ENCODE measurements around the gene ADAMTSL4.
A peak's percentile ranks its signal among the peaks of the same experiment; 100 is the strongest.

ADAMTSL4 gene

GRCh38 chr1:150536836-150537731 lies 12.1 kb upstream of the ADAMTSL4 start:
- TF ChIP-seq CTCF (IDR thresholded peaks at IDR 0.05): no peak
- TF ChIP-seq ZFX (IDR thresholded peaks at IDR 0.05; ENCODE audit: borderline replicate concordance): no peak
- no peak overlapping the region for H3K27ac ChIP-seq

GRCh38 chr1:150537732-150538684 lies 11.2 kb upstream of the ADAMTSL4 start:
- no peak for TF ChIP-seq ZFX (IDR thresholded peaks at IDR 0.05; ENCODE audit: borderline replicate concordance)
- TF ChIP-seq CTCF (IDR thresholded peaks at IDR 0.05): peak; percentile 21; the same call in 1 of the 2 replicates
- no peak overlapping the region for H3K27ac ChIP-seq

- TF ChIP-seq CTCF (IDR thresholded peaks at IDR 0.05): no peak
- TF ChIP-seq ZFX (IDR thresholded peaks at IDR 0.05; ENCODE audit: borderline replicate concordance): no peak
- H3K27ac ChIP-seq: no peak overlapping the region
These were observed 5.6 kb upstream of the ADAMTSL4 start for GRCh38 chr1:150543500-150544143.

GRCh38 chr1:150544204-150544603 lies 5.0 kb upstream of the ADAMTSL4 start:
- no peak for TF ChIP-seq ZFX (IDR thresholded peaks at IDR 0.05; ENCODE audit: borderline replicate concordance)
- TF ChIP-seq CTCF (IDR thresholded peaks at IDR 0.05): no peak
- H3K27ac ChIP-seq: no peak overlapping the region

GRCh38 chr1:150545486-150546032 lies 3.6 kb upstream of the ADAMTSL4 start:
- TF ChIP-seq CTCF (IDR thresholded peaks at IDR 0.05): no peak
- TF ChIP-seq ZFX (IDR thresholded peaks at IDR 0.05; ENCODE audit: borderline replicate concordance): no peak
- no peak overlapping the region for H3K27ac ChIP-seq

- no peak overlapping the region for H3K27ac ChIP-seq
- TF ChIP-seq ZFX (IDR thresholded peaks at IDR 0.05; ENCODE audit: borderline replicate concordance) (no peak), CTCF (IDR thresholded peaks at IDR 0.05) (no peak)
These were observed 2.8 kb upstream of the ADAMTSL4 start for GRCh38 chr1:150546294-150546937.

Measured in 22Rv1 (cell line).